GM19035 (cell line): Measurements from ENCODE around the gene ABCB9.

Source experiments
- ATAC-seq: cut with Tn5 transposase; IDR thresholded peaks from one replicate; pipeline ENCODE4 v1.9.1; 2021; ENCODE audit not compliant: unreplicated experiment

Gene ABCB9

GRCh38 chr12:122880155-122880667 is 86.1 kb downstream of the ABCB9 start:
- no peak for ATAC-seq
